Small intestine (tissue), 16 donors: ENCODE results near the gene SLC5A12. TPM values are rescaled to one million over a fixed set of nuclear protein-coding genes. Genes with fewer than 3 reads are reported as not detected.

Experiments used
- DNase-seq, 2 donors: peaks; one replicate each; pipeline versions ENCODE4 v3.0.0 to v3.0.0-alpha.2; 2013
- FAIRE-seq: peaks from 2 replicates; lab custom pipeline; 2012; peaks lifted over from hg19 to GRCh38; lab: Jason Lieb, UNC
- H3K27ac ChIP-seq, 3 donors: one replicate each; pipeline ENCODE4 v1.5.1; 2013; ENCODE audit warnings: low read length in 2 of 3, mild to moderate bottlenecking in 2 of 3, control low read depth in 1 of 3, inconsistent platforms in 1 of 3, low read depth in 1 of 3, moderate library complexity in 1 of 3
- H3K27me3 ChIP-seq, 3 donors: one replicate each; pipeline ENCODE4 v1.6.1; 2013; ENCODE audit warnings: low read length in 3 of 3, inconsistent platforms in 1 of 3; ENCODE audit not compliant: control insufficient read depth in 3 of 3, insufficient read depth in 3 of 3
- H3K36me3 ChIP-seq, 3 donors: one replicate each; pipeline ENCODE4 v1.6.1; 2013; ENCODE audit warnings: low read length in 3 of 3, inconsistent platforms in 1 of 3, low read depth in 1 of 3, mild to moderate bottlenecking in 1 of 3, moderate library complexity in 1 of 3; ENCODE audit not compliant: control insufficient read depth in 3 of 3, insufficient read depth in 2 of 3
- H3K4me1 ChIP-seq, 3 donors: one replicate each; pipeline ENCODE4 v1.6.1; 2013; ENCODE audit warnings: low read length in 2 of 3, inconsistent platforms in 1 of 3, low read depth in 1 of 3, mild to moderate bottlenecking in 1 of 3, moderate library complexity in 1 of 3; ENCODE audit not compliant: control insufficient read depth in 3 of 3, insufficient read depth in 2 of 3
- H3K4me3 ChIP-seq, 3 donors: one replicate each; pipeline ENCODE4 v1.5.1; 2013; ENCODE audit warnings: low read length in 3 of 3, control low read depth in 1 of 3, inconsistent platforms in 1 of 3, low read depth in 1 of 3, mild to moderate bottlenecking in 1 of 3, moderate library complexity in 1 of 3
- H3K9me3 ChIP-seq, 2 donors: one replicate each; pipeline ENCODE4 v1.6.1; 2013; ENCODE audit warnings: low read depth in 1 of 2, low read length in 1 of 2; ENCODE audit not compliant: control insufficient read depth in 2 of 2, insufficient read depth in 1 of 2
- whole genome bisulfite sequencing, 3 donors: extraction: QIAGEN DNeasy Blood & Tissue Kit; methylation state at CpG; one replicate each; pipeline ENCODE4 v1.1.7; 2013; 5-methylcytosine and 5-hydroxymethylcytosine counted together
- long read RNA-seq, 10 donors: transcript quantifications; one replicate each; lab custom pipeline, GENCODE V29; 2026
- polyA plus RNA-seq, 4 donors: library from polyadenylated mRNA; stranded (reverse) in 3 of 4; unstranded in 1 of 4; fragments of 200-250 nt in 3 of 4; fragments of 120-200 nt in 1 of 4; gene quantifications; one replicate each; pipeline versions ENCODE4 v1.2.1 to v1.2.3, GENCODE V29; 2013
- donor health status: healthy with polysubstance abuse.
- donor health status: control.
- donor health status: control.
- donor health status: Bipolar disorder and iron deficiency.
- donor health status: healthy.

The SLC5A12 gene
- polyA plus RNA-seq, result 100 to 1,000 TPM in 1 of 4 donors, 10 to 100 TPM in 2, 1 to 10 TPM in 1; 3.1 to 232 (median 29.8) TPM
- long read RNA-seq, donor 1, full-length matches to known transcripts, result 76 of 211 reads
- long read RNA-seq, donor 1, partial matches to known transcripts, result 130 of 211 reads
- long read RNA-seq, donor 1, other reads (novel, unspliced or antisense), result 5 of 211 reads
- long read RNA-seq, donor 2, full-length matches to known transcripts, result 12 of 12 reads
- long read RNA-seq, donor 2, partial matches to known transcripts, result 0 of 12 reads
- long read RNA-seq, donor 2, other reads (novel, unspliced or antisense), result 0 of 12 reads
- long read RNA-seq, donor 3, full-length matches to known transcripts, result 4 of 45 reads
- long read RNA-seq, donor 3, partial matches to known transcripts, result 41 of 45 reads
- long read RNA-seq, donor 3, other reads (novel, unspliced or antisense), result 0 of 45 reads
- long read RNA-seq, donor 4, result 0 reads
- long read RNA-seq, donor 5, full-length matches to known transcripts, result 2 of 2 reads
- long read RNA-seq, donor 5, partial matches to known transcripts, result 0 of 2 reads
- long read RNA-seq, donor 5, other reads (novel, unspliced or antisense), result 0 of 2 reads
- long read RNA-seq, donor 6, full-length matches to known transcripts, result 15 of 49 reads
- long read RNA-seq, donor 6, partial matches to known transcripts, result 34 of 49 reads
- long read RNA-seq, donor 6, other reads (novel, unspliced or antisense), result 0 of 49 reads
- long read RNA-seq, donor 7, result 0 reads
- long read RNA-seq, donor 8, result 0 reads
- long read RNA-seq, donor 9, full-length matches to known transcripts, result 3 of 10 reads
- long read RNA-seq, donor 9, partial matches to known transcripts, result 7 of 10 reads
- long read RNA-seq, donor 9, other reads (novel, unspliced or antisense), result 0 of 10 reads
- long read RNA-seq, donor 10, full-length matches to known transcripts, result 8 of 8 reads
- long read RNA-seq, donor 10, partial matches to known transcripts, result 0 of 8 reads
- long read RNA-seq, donor 10, other reads (novel, unspliced or antisense), result 0 of 8 reads

GRCh38 chr11:26721948-26722475, at the start of gene SLC5A12:
Gene SLC5A12 (minus strand): TSS chr11:26722060. CDS start chr11:26721714, 346 bp downstream.
- FAIRE-seq (no peak), DNase-seq (peak; percentile 44 to 82)
- H3K36me3 ChIP-seq, result no peaks in the 10 kb centered on the region
- H3K27ac ChIP-seq, result peak within 1 kb of the TSS in 2 of 3 donors; percentile 41 to 83
- peak within 1 kb of the TSS in 2 of 3 donors; percentile 18 to 42 for H3K4me3 ChIP-seq
- no peaks in the 10 kb centered on the region for H3K27me3 ChIP-seq
- H3K4me1 ChIP-seq, result peaks cover 0 to 16% (median 3%) of the 10 kb centered on the region in 3 donors
- H3K9me3 ChIP-seq, result no peaks in the 10 kb centered on the region
- WGBS, 3 donors, result 17 to 43% (median 17%) methylated on average over 3 of the region's 3 CpGs

- H3K36me3 ChIP-seq, result no peaks in the 10 kb centered on the region
- H3K27me3 ChIP-seq, result no peaks in the 10 kb centered on the region
- DNase-seq (no peak), FAIRE-seq (no peak)
- no peaks in the 10 kb centered on the region for H3K9me3 ChIP-seq
- H3K4me1 ChIP-seq, result no peaks in the 10 kb centered on the region
- no peak overlapping the region for H3K4me3 ChIP-seq
- no peak overlapping the region for H3K27ac ChIP-seq
Measured at GRCh38 chr11:26769027-26769426, 47.2 kb upstream of the SLC5A12 start.

GRCh38 chr11:26767060-26767459, 45.2 kb upstream of the SLC5A12 start:
- Histone ChIP-seq H3K36me3 (no peaks in the 10 kb centered on the region), H3K27ac (no peak overlapping the region), H3K27me3 (no peaks in the 10 kb centered on the region), H3K4me1 (no peaks in the 10 kb centered on the region), H3K9me3 (no peaks in the 10 kb centered on the region), H3K4me3 (no peak overlapping the region)
- no peak for DNase-seq
- FAIRE-seq, result no peak
- WGBS, 3 donors, result 87 to 98% (median 88%) methylated on average over 2 of the region's 2 CpGs

GRCh38 chr11:26765323-26765722, 43.5 kb upstream of the SLC5A12 start:
- 85 to 96% (median 90%) methylated on average over 3 of the region's 3 CpGs for WGBS, 3 donors
- FAIRE-seq (no peak), DNase-seq (no peak)
- no peaks in the 10 kb centered on the region for H3K4me1 ChIP-seq
- no peaks in the 10 kb centered on the region for H3K27me3 ChIP-seq
- no peaks in the 10 kb centered on the region for H3K36me3 ChIP-seq
- no peak overlapping the region for H3K4me3 ChIP-seq
- H3K27ac ChIP-seq, result no peak overlapping the region
- no peaks in the 10 kb centered on the region for H3K9me3 ChIP-seq

GRCh38 chr11:26764825-26765224, 43.0 kb upstream of the SLC5A12 start:
- Histone ChIP-seq H3K36me3 (no peaks in the 10 kb centered on the region), H3K9me3 (no peaks in the 10 kb centered on the region), H3K4me1 (no peaks in the 10 kb centered on the region), H3K27me3 (no peaks in the 10 kb centered on the region), H3K4me3 (no peak overlapping the region), H3K27ac (no peak overlapping the region)
- FAIRE-seq (no peak), DNase-seq (peak in 1 of 2 donors; percentile 8)
- 51 to 76% (median 55%) methylated on average over 3 of the region's 3 CpGs for WGBS, 3 donors

GRCh38 chr11:26764315-26764714, 42.5 kb upstream of the SLC5A12 start:
- no peak for DNase-seq
- H3K4me1 ChIP-seq, result no peaks in the 10 kb centered on the region
- H3K36me3 ChIP-seq, result no peaks in the 10 kb centered on the region
- no peaks in the 10 kb centered on the region for H3K9me3 ChIP-seq
- H3K27me3 ChIP-seq, result no peaks in the 10 kb centered on the region
- no peak overlapping the region for H3K27ac ChIP-seq
- H3K4me3 ChIP-seq, result no peak overlapping the region
- WGBS, 3 donors, result 83 to 89% (median 87%) methylated on average over 5 of the region's 5 CpGs
- no peak for FAIRE-seq

GRCh38 chr11:26762089-26762488, 40.2 kb upstream of the SLC5A12 start:
- FAIRE-seq (no peak), DNase-seq (no peak)
- 64 to 83% (median 74%) methylated on average over 5 of the region's 5 CpGs for WGBS, 3 donors

GRCh38 chr11:26761361-26761809, 39.5 kb upstream of the SLC5A12 start:
- Histone ChIP-seq H3K4me3 (no peak overlapping the region), H3K36me3 (no peaks in the 10 kb centered on the region), H3K9me3 (no peaks in the 10 kb centered on the region), H3K27ac (no peak overlapping the region), H3K27me3 (no peaks in the 10 kb centered on the region), H3K4me1 (no peaks in the 10 kb centered on the region)
- whole genome bisulfite sequencing, 3 donors, result 79 to 86% (median 84%) methylated on average over 4 of the region's 4 CpGs
- FAIRE-seq, result no peak
- DNase-seq, result no peak

More at GRCh38 chr11:26762089-26762488, 40.2 kb upstream of the SLC5A12 start:
- Histone ChIP-seq H3K9me3 (no peaks in the 10 kb centered on the region), H3K4me1 (no peaks in the 10 kb centered on the region), H3K4me3 (no peak overlapping the region), H3K27ac (no peak overlapping the region), H3K27me3 (no peaks in the 10 kb centered on the region), H3K36me3 (no peaks in the 10 kb centered on the region)
